Measurements from ENCODE around the gene MFAP4.

Gene MFAP4

GRCh38 chr17:19415311-19415710, 28.3 kb upstream of the MFAP4 start:
- Histone ChIP-seq H3K36me3 (ENCODE audit: control insufficient read depth, insufficient read depth, low read length) (peaks cover 2% of the 10 kb centered on the region), H3K27ac (ENCODE audit: low read depth, low read length) (no peak overlapping the region), H3K4me1 (ENCODE audit: control insufficient read depth, insufficient read depth, low read length) (no peaks in the 10 kb centered on the region), H3K9ac (ENCODE audit: low read length) (no peak overlapping the region), H3K27me3 (ENCODE audit: control insufficient read depth, insufficient read depth, low read length) (no peaks in the 10 kb centered on the region), H3K4me3 (ENCODE audit: low read length) (no peak overlapping the region)

- Histone ChIP-seq H3K4me1 (ENCODE audit: control insufficient read depth, insufficient read depth, low read length) (no peaks in the 10 kb centered on the region), H3K4me3 (ENCODE audit: low read length) (no peak overlapping the region), H3K27ac (ENCODE audit: low read depth, low read length) (no peak overlapping the region), H3K27me3 (ENCODE audit: control insufficient read depth, insufficient read depth, low read length) (no peaks in the 10 kb centered on the region), H3K9ac (ENCODE audit: low read length) (no peak overlapping the region), H3K36me3 (ENCODE audit: control insufficient read depth, insufficient read depth, low read length) (peaks cover 2% of the 10 kb centered on the region)
These were observed 27.6 kb upstream of the MFAP4 start for GRCh38 chr17:19414396-19415280.

GRCh38 chr17:19413761-19414160, 26.8 kb upstream of the MFAP4 start:
- H3K4me1 ChIP-seq (ENCODE audit: control insufficient read depth, insufficient read depth, low read length), result no peaks in the 10 kb centered on the region
- H3K36me3 ChIP-seq (ENCODE audit: control insufficient read depth, insufficient read depth, low read length), result peaks cover 2% of the 10 kb centered on the region
- no peak overlapping the region for H3K4me3 ChIP-seq (ENCODE audit: low read length)
- no peak overlapping the region for H3K27ac ChIP-seq (ENCODE audit: low read depth, low read length)
- no peaks in the 10 kb centered on the region for H3K27me3 ChIP-seq (ENCODE audit: control insufficient read depth, insufficient read depth, low read length)
- H3K9ac ChIP-seq (ENCODE audit: low read length), result no peak overlapping the region

GRCh38 chr17:19412984-19413383, 26.0 kb upstream of the MFAP4 start:
- H3K36me3 ChIP-seq (ENCODE audit: control insufficient read depth, insufficient read depth, low read length), result peaks cover 2% of the 10 kb centered on the region
- no peak overlapping the region for H3K9ac ChIP-seq (ENCODE audit: low read length)
- no peak overlapping the region for H3K4me3 ChIP-seq (ENCODE audit: low read length)
- no peaks in the 10 kb centered on the region for H3K27me3 ChIP-seq (ENCODE audit: control insufficient read depth, insufficient read depth, low read length)
- no peak overlapping the region for H3K27ac ChIP-seq (ENCODE audit: low read depth, low read length)
- H3K4me1 ChIP-seq (ENCODE audit: control insufficient read depth, insufficient read depth, low read length), result no peaks in the 10 kb centered on the region

- H3K4me3 ChIP-seq (ENCODE audit: low read length), result no peak overlapping the region
- no peak overlapping the region for H3K27ac ChIP-seq (ENCODE audit: low read depth, low read length)
- H3K9ac ChIP-seq (ENCODE audit: low read length), result no peak overlapping the region
- peaks cover under 1% of the 10 kb centered on the region for H3K36me3 ChIP-seq (ENCODE audit: control insufficient read depth, insufficient read depth, low read length)
- no peaks in the 10 kb centered on the region for H3K27me3 ChIP-seq (ENCODE audit: control insufficient read depth, insufficient read depth, low read length)
- H3K4me1 ChIP-seq (ENCODE audit: control insufficient read depth, insufficient read depth, low read length), result no peaks in the 10 kb centered on the region
These were observed 25.5 kb upstream of the MFAP4 start for GRCh38 chr17:19412510-19412909.

DNA sequence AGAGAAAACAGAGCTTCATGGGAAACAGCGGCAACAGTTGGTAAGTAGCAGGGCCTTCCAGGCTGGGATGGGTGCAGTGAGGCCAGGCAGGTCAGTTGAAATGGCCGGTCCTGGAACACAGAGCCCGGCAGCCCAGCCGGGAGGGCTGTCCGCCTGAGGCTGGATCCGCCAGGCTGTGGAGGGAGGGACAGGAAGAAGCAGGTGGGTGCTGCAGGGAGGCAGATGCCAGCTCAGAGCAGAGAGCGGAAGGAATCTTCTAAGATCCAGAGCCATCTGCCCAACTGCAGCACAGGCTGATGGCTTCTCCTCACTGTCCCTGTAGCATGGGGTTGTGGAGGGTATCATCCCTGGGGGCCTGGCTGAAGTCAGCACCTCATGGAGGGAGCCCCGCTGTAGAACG, 24.6 kb upstream of the MFAP4 start:
- Histone ChIP-seq H3K4me1 (ENCODE audit: control insufficient read depth, insufficient read depth, low read length) (no peaks in the 10 kb centered on the region), H3K36me3 (ENCODE audit: control insufficient read depth, insufficient read depth, low read length) (no peaks in the 10 kb centered on the region), H3K9ac (ENCODE audit: low read length) (no peak overlapping the region), H3K4me3 (ENCODE audit: low read length) (peak overlapping the region; percentile 33), H3K27ac (ENCODE audit: low read depth, low read length) (no peak overlapping the region), H3K27me3 (ENCODE audit: control insufficient read depth, insufficient read depth, low read length) (no peaks in the 10 kb centered on the region)

- no peaks in the 10 kb centered on the region for H3K4me1 ChIP-seq (ENCODE audit: control insufficient read depth, insufficient read depth, low read length)
- H3K27ac ChIP-seq (ENCODE audit: low read depth, low read length), result peak within 1 kb of the TSS; percentile 57
- H3K36me3 ChIP-seq (ENCODE audit: control insufficient read depth, insufficient read depth, low read length), result no peaks in the 10 kb centered on the region
- no peaks in the 10 kb centered on the region for H3K27me3 ChIP-seq (ENCODE audit: control insufficient read depth, insufficient read depth, low read length)
- H3K4me3 ChIP-seq (ENCODE audit: low read length), result peak within 1 kb of the TSS; percentile 33
- no peak within 1 kb of the TSS for H3K9ac ChIP-seq (ENCODE audit: low read length)
These were observed 24.1 kb upstream of the MFAP4 start, which contains the start of gene RNF112 for GRCh38 chr17:19410875-19411620. TSS of gene RNF112 (plus strand) at chr17:19411232. CDS start at chr17:19411409, 177 bp downstream.

DNA sequence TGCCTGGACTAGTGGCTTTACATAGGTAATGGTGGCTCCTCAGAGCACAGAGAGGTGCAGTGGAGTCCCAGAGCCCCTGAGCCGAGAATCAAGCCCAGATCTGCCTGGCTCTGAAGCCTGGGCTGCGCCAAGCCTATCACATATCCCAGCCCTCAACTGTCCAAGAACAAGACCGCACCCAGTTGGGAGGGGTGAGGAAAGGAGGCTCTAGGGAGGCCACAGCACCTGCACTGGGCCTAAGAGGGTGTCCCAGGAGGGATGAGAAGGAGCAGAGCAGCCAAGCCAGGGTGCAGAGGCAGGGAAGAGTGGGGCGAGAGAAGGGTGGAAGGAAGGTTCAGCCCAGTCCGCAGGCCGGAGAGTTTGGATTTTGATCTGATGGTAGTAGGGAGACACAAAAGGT, 23.1 kb upstream of the MFAP4 start:
- Histone ChIP-seq H3K27ac (ENCODE audit: low read depth, low read length) (no peak overlapping the region), H3K27me3 (ENCODE audit: control insufficient read depth, insufficient read depth, low read length) (no peaks in the 10 kb centered on the region), H3K4me1 (ENCODE audit: control insufficient read depth, insufficient read depth, low read length) (no peaks in the 10 kb centered on the region), H3K9ac (ENCODE audit: low read length) (no peak overlapping the region), H3K4me3 (ENCODE audit: low read length) (no peak overlapping the region), H3K36me3 (ENCODE audit: control insufficient read depth, insufficient read depth, low read length) (no peaks in the 10 kb centered on the region)

- Histone ChIP-seq H3K27me3 (ENCODE audit: control insufficient read depth, insufficient read depth, low read length) (no peaks in the 10 kb centered on the region), H3K9ac (ENCODE audit: low read length) (no peak overlapping the region), H3K4me3 (ENCODE audit: low read length) (no peak overlapping the region), H3K27ac (ENCODE audit: low read depth, low read length) (no peak overlapping the region), H3K36me3 (ENCODE audit: control insufficient read depth, insufficient read depth, low read length) (no peaks in the 10 kb centered on the region), H3K4me1 (ENCODE audit: control insufficient read depth, insufficient read depth, low read length) (no peaks in the 10 kb centered on the region)
These were observed 22.5 kb upstream of the MFAP4 start for GRCh38 chr17:19409509-19409908.

DNA sequence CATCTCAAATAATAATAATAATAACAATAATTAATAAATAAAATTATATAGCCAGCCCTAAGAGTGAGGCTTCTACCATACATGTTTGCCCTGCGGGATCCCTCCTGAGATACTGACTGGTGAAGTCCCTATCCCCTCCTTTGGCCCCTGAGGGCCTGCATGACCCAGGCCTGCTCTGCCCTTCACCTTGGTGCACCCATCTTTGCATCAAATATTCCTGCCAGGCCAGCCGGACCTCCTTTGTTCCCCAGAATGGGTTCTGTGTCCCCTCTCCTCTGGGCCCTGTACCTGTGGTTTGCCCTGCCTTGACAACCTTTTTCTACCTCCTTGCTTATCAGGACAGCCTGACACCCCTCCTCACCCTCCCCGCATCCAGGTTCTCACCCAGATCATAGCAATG, 22.1 kb upstream of the MFAP4 start:
- H3K9ac ChIP-seq (ENCODE audit: low read length), result no peak overlapping the region
- no peaks in the 10 kb centered on the region for H3K36me3 ChIP-seq (ENCODE audit: control insufficient read depth, insufficient read depth, low read length)
- no peaks in the 10 kb centered on the region for H3K4me1 ChIP-seq (ENCODE audit: control insufficient read depth, insufficient read depth, low read length)
- H3K27me3 ChIP-seq (ENCODE audit: control insufficient read depth, insufficient read depth, low read length), result no peaks in the 10 kb centered on the region
- H3K4me3 ChIP-seq (ENCODE audit: low read length), result no peak overlapping the region
- no peak overlapping the region for H3K27ac ChIP-seq (ENCODE audit: low read depth, low read length)

GRCh38 chr17:19408346-19408710, 21.3 kb upstream of the MFAP4 start:
- no peaks in the 10 kb centered on the region for H3K36me3 ChIP-seq (ENCODE audit: control insufficient read depth, insufficient read depth, low read length)
- no peak overlapping the region for H3K27ac ChIP-seq (ENCODE audit: low read depth, low read length)
- no peaks in the 10 kb centered on the region for H3K4me1 ChIP-seq (ENCODE audit: control insufficient read depth, insufficient read depth, low read length)
- H3K4me3 ChIP-seq (ENCODE audit: low read length), result no peak overlapping the region
- H3K9ac ChIP-seq (ENCODE audit: low read length), result no peak overlapping the region
- no peaks in the 10 kb centered on the region for H3K27me3 ChIP-seq (ENCODE audit: control insufficient read depth, insufficient read depth, low read length)

- Histone ChIP-seq H3K36me3 (ENCODE audit: control insufficient read depth, insufficient read depth, low read length) (no peaks in the 10 kb centered on the region), H3K4me3 (ENCODE audit: low read length) (no peak overlapping the region), H3K27ac (ENCODE audit: low read depth, low read length) (no peak overlapping the region), H3K4me1 (ENCODE audit: control insufficient read depth, insufficient read depth, low read length) (no peaks in the 10 kb centered on the region), H3K27me3 (ENCODE audit: control insufficient read depth, insufficient read depth, low read length) (no peaks in the 10 kb centered on the region), H3K9ac (ENCODE audit: low read length) (no peak overlapping the region)
These were observed 20.8 kb upstream of the MFAP4 start for GRCh38 chr17:19407601-19408345.

Data from rectal smooth muscle tissue (tissue), 1 donor.